HuH-7 (cell line): ENCODE measurements around the gene PIK3CG.

Source experiments
- DNase-seq: peaks from one replicate; pipeline ENCODE4 v3.0.0; 2011; ENCODE audit warnings: low spot score

The PIK3CG gene

GRCh38 chr7:106858618-106859532 is 6.2 kb upstream of the PIK3CG start:
- DNase-seq = no peak

GRCh38 chr7:106862317-106863089 is 2.6 kb upstream of the PIK3CG start:
- DNase-seq = no peak

DNA sequence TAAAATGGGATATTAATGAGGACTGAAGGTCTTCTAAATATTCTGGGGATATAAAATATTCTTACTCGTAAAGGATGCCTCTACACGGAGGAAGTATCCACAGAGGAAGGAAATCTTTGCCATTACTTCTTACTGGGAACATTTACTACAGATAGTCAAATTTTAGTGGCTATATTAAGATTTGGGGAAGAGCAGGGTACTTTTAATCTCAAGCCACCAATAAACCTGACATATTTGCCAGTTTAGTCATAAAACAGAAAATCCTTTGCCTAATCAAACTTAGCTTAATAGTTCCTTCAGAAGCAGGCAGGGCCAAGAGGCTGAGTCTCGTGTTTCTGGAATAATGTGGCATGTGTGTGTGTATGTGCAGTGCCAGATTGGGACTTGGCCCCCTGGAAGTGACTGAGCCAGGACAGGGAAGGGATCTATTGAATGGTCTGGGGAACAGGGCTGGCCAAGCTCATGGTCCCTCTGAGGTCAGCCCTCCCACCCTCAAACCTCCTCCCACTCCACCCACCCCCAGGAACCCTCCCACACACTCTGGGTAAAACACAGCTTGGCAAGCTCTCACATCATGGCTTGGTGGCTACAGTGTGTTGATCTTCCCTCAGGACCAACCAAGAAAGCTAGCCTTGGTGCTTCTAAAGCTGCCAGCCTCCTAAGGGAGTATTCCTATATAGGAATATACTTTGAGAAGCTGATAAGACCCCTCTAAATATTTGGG is 1.6 kb upstream of the PIK3CG start:
- DNase-seq = no peak

- no peak for DNase-seq
Measured at GRCh38 chr7:106864298-106865081, 592 bp upstream of the PIK3CG start.

DNA sequence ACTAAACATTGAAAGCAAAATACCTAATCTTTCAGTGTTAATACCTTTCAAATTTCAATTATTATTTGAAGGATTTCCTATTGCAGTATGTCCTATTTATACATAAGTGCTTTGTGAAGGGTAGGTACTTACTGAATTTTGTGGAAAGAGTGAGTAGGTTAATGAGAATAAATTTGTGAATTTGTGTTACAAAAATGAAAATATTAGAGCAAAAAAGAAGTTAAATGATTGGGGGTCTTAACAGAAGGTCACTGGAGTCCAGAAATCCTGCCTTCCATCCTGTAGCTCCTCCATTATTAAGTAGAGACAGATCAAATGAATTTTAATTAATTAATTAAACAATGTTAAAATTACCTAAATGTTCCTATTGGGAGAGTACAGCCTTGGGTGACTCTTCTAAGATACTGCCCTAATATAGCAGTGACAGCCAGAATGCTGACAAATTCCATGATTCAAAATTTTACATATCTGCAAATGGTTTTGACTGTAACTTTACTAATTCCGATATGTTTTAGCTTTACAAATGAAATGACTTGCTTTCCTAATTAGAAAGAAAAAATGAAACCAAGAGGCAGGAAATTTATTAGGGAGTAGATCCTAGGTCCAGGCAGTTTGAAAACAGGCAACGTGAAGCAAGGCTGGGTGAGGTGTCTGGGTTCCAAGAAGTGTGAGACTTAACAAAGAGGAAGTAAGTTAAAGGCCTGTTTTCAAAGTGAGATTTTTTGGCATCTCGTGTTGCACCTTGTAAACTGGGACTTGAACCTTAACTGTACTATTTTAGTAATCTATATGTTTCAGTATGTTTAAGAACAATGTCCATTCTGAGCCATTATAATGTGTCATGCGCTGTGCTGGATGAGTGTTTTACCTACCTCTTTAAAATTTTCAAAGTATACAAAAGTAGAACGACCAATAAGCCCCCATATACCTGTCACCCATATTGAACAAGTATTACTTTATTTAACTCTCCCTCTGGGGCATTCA is 1.5 kb downstream of the PIK3CG start:
- no peak for DNase-seq

DNA sequence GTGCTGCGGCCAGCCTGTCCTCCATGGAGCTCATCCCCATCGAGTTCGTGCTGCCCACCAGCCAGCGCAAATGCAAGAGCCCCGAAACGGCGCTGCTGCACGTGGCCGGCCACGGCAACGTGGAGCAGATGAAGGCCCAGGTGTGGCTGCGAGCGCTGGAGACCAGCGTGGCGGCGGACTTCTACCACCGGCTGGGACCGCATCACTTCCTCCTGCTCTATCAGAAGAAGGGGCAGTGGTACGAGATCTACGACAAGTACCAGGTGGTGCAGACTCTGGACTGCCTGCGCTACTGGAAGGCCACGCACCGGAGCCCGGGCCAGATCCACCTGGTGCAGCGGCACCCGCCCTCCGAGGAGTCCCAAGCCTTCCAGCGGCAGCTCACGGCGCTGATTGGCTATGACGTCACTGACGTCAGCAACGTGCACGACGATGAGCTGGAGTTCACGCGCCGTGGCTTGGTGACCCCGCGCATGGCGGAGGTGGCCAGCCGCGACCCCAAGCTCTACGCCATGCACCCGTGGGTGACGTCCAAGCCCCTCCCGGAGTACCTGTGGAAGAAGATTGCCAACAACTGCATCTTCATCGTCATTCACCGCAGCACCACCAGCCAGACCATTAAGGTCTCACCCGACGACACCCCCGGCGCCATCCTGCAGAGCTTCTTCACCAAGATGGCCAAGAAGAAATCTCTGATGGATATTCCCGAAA is 2.7 kb downstream of the PIK3CG start:
- no peak for DNase-seq

- DNase-seq = no peak
Measured at GRCh38 chr7:106868364-106868763, 3.3 kb downstream of the PIK3CG start.

DNA sequence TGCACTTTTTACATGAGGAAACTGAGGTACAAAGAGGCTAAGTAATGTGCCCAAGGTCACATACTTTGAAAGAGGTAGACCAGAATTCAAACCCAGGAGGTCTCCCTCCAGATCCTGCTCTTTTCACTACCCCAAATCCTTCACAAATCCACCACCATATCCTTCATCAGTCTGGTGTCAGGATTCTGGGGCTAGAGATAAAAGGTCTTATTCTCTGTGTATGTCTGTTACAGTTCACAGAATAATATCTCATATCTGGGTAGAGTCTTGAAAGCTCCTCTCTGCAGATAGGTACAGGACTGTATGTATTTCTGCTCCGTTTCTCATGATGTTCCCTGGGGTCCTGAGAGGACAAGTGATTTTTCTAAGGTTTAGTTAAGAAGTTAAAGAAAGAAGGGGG is 4.9 kb downstream of the PIK3CG start:
- no peak for DNase-seq

DNA sequence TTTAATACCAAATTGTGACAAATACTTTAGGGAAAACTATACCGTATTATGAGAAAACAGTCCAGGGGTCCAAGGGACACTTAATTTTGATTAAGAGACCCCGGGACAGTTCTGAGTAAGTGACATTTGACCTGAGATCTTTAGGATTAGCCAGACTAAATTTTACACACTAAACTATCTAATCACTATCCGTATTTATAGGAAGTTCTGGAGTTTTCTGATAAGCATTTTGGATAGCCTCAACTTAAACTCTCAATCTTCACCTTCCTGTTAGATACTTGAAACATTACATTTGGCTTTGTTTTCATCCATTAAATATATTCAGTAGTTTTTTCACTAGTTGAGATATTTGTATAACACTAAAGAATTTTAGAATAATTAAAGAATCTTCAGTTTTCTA is 5.4 kb downstream of the PIK3CG start:
- no peak for DNase-seq

GRCh38 chr7:106870983-106871410 is 5.9 kb downstream of the PIK3CG start:
- no peak for DNase-seq

- no peak for DNase-seq
Measured at GRCh38 chr7:106871793-106872571, 6.9 kb downstream of the PIK3CG start.

GRCh38 chr7:106872763-106873162 is 7.7 kb downstream of the PIK3CG start:
- DNase-seq = no peak

GRCh38 chr7:106874076-106874475 is 9.0 kb downstream of the PIK3CG start:
- DNase-seq = no peak

- DNase-seq = no peak
Measured at GRCh38 chr7:106875508-106875907, 10.4 kb downstream of the PIK3CG start.

GRCh38 chr7:106878748-106879439 is 13.8 kb downstream of the PIK3CG start:
- DNase-seq = no peak

DNA sequence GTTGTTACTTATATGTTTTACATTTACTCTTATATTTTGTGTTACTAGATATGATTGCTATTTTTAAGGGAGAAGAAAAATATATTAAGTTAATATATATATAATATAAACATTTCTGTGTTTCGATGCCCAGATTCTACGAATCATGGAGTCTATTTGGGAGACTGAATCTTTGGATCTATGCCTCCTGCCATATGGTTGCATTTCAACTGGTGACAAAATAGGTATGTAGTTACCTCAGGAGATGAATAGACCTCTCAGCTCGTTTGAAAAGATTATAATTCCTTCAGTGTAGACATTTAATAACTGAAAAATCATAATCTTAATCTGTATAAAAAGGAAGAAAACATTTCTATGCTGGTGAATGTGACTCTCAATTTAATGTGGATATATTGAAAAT is 16.9 kb downstream of the PIK3CG start:
- DNase-seq = no peak

DNA sequence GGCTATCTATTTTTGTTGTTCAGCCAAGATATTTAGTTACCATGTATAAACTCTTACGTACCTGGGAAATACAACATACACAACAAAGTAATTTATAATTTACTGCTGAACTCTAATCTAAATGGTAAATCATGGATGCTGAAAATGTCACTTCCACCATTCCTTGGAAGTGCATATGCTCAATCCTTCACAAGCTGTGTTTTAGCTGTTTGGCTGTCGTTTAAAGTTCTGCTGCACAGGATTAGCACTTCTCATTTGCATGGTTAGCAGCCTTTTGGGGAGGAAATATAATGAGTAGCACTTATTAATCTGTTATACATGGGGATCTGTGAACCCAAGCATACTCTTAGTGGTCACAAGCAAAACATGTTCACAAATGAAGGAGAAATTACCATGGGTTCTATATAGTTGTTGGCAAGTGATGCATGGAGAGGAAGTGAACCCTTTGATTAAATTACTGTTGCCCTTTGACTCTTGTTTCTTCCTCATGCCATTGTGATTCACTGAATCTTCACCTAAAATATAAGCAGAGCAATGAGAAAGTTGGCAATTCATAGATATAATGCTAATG is 18.5 kb downstream of the PIK3CG start:
- DNase-seq = no peak

DNA sequence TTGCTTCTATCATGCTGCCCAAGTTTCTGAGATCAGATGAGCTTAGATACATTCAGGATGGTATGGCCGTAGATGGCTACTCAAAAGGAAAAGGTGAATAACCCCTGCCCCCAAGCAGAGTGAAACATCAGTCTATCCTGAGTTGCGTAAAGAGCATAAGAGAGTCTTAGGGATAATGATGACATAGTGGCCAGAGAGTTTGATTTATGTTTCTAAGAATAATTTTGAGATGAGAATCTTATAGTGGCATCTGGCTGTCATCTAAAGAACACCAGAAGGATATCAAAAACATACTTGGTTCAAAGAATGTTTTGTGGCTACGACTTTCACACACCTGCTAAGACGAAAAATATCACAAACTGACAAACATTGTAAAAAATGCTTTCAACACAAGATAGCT is 20.6 kb downstream of the PIK3CG start:
- DNase-seq = no peak
